HG03175 (cell line): Measurements from ENCODE around the gene LAX1.

ENCODE experiments used
- ATAC-seq: cut with Tn5 transposase; IDR thresholded peaks from one replicate; pipeline ENCODE4 v1.9.1; 2021; ENCODE audit warnings: mild to moderate bottlenecking, moderate library complexity; ENCODE audit not compliant: unreplicated experiment

Gene LAX1

DNA sequence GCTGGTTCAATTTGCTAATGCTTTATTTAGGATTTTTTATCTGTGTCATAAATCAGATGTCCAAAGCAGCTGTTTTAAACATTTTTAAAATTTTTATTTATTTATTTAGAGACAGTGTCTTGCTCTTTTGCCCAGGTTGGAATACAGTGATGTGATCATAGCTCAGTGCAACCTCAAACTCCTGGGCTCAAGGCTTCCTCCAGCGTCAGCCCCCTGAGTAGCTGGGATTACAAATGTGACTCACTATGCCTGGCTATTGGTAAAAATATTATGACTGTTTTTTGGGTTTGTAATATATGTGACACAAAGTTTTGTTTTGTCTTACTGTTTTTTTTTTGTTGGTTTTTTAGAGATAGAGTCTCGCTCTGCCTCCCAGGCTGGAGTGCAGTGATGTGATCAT, 42.2 kb downstream of the LAX1 start:
- no peak for ATAC-seq

DNA sequence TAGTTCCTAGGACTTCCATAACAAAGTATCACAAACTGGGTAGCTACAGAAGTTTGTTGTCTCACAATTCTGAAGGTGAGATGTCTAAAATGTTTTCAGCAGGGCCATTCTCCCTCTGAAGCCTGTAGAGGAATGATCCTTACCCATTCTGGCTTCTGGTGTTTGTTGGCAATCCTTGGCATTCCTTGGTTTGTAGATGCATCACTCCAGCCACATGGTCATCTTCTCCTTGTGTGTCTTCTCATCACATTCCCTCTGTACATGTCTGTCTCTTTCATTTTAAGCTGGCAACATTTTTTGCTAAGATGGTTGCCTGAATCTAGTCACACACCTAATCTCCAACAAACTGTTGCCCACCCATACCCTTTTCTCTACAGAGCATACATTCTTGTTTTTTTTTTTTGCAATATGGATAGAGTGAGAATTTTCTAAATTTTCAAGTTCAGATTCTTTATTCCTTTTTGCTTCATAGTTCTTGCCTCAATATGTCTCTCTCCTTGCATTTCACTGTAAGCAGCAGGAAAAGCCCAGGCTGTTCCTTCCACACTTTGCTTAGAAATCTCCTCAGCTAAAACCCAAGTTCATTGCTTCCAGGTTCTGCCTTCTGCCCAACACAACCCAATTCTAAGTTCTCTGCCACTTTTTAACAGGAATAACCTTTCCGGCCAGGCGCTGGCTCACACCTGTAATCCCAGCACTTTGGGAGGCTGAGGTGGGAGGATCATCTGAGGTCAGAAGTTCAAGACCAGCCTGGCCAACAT, 48.8 kb downstream of the LAX1 start:
- ATAC-seq = no peak

DNA sequence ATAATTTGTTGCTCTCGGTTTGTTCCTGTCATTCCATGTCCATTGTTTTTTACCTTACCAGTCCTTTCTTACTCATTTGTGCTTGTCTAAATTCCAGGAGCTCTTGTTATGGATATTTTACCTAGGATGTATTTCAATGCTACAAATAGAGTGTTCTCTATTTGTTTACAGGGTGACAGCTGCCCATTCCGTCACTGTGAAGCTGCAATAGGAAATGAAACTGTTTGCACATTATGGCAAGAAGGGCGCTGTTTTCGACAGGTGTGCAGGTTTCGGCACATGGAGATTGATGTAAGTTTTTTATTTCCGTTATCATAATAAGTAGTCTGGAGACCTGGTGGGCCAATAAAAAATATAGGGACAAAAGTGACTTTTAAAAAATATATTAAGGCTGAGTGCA, 53.4 kb downstream of the LAX1 start:
- no peak for ATAC-seq

DNA sequence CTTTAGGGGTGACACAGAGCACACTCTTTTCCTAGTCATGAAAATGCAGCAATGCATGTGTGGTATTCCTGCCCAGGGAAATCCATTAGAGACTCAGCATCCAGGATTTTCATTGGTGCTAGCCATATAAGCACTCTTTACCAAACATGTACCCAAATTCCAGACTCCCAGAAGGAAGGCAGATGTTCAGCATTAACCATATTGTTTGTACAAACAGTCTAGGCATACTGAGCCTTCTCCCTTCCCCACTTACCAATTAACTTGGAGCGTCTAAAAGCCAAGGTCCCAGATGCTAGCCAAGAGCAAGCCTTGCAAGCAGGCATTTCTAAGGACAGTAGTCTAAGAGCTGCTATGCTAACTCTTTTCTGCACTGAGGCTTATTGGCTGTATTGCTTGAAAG, 58.3 kb downstream of the LAX1 start:
- ATAC-seq = no peak
